Liver (tissue), 9 donors: ENCODE data around the gene RANBP3. TPM values are rescaled to one million over a fixed set of nuclear protein-coding genes. Genes with fewer than 3 reads are reported as not detected.

ENCODE experiments used
- DNase-seq: peaks from one replicate; pipeline ENCODE4 v3.0.0-alpha.2; 2017; ENCODE audit warnings: low spot score
- H3K27ac ChIP-seq, 2 donors: one replicate each; pipeline ENCODE4 v1.7.0; 2013; ENCODE audit warnings: inconsistent platforms in 2 of 2, low read length in 2 of 2, control low read depth in 1 of 2, low read depth in 1 of 2, mild to moderate bottlenecking in 1 of 2
- H3K27me3 ChIP-seq, 4 donors: one replicate each; pipeline versions ENCODE4 v1.6.1 to v1.7.0; 2013; ENCODE audit warnings: low read length in 3 of 4, inconsistent platforms in 1 of 4, mild to moderate bottlenecking in 1 of 4, moderate library complexity in 1 of 4; ENCODE audit not compliant: control insufficient read depth in 4 of 4, insufficient read depth in 4 of 4
- H3K36me3 ChIP-seq, 4 donors: one replicate each; pipeline versions ENCODE4 v1.6.1 to v1.7.0; 2013; ENCODE audit warnings: low read length in 3 of 4, mild to moderate bottlenecking in 3 of 4, low read depth in 1 of 4, moderate library complexity in 1 of 4; ENCODE audit not compliant: control insufficient read depth in 4 of 4, insufficient read depth in 3 of 4
- H3K4me1 ChIP-seq, 4 donors: one replicate each; pipeline versions ENCODE4 v1.6.1 to v1.7.0; 2013; ENCODE audit warnings: low read length in 3 of 4, mild to moderate bottlenecking in 3 of 4, moderate library complexity in 1 of 4; ENCODE audit not compliant: control insufficient read depth in 4 of 4, insufficient read depth in 4 of 4
- H3K4me3 ChIP-seq, 3 donors: one replicate each; pipeline versions ENCODE4 v1.6.1 to v1.7.0; 2013; ENCODE audit warnings: low read length in 3 of 3, control low read depth in 1 of 3, low read depth in 1 of 3, mild to moderate bottlenecking in 1 of 3
- H3K9ac ChIP-seq, 2 donors: one replicate each; pipeline ENCODE4 v1.7.0; 2013; ENCODE audit warnings: low read length in 2 of 2, mild to moderate bottlenecking in 2 of 2, moderate library complexity in 2 of 2, control low read depth in 1 of 2, low read depth in 1 of 2
- H3K9me3 ChIP-seq, 4 donors: one replicate each; pipeline versions ENCODE4 v1.6.1 to v1.7.0; 2013; ENCODE audit warnings: low read length in 3 of 4; ENCODE audit not compliant: control insufficient read depth in 4 of 4
- CTCF ChIP-seq: fragments of 150-350 bp; IDR thresholded peaks from 2 replicates; pipeline ENCODE4 v1.5.1; 2017; ENCODE audit warnings: improper control_type of control experiment, low read depth, low read length; ENCODE audit not compliant: missing input control
- EGR1 ChIP-seq, 2 donors: IDR thresholded peaks; 2 replicates each; pipeline ENCODE4 v1.6.1; 2016 to 2018; ENCODE audit warnings: antibody characterized with exemption in 2 of 2, low read depth in 2 of 2
- FOXA2 ChIP-seq: IDR thresholded peaks from 2 replicates; pipeline ENCODE4 v1.6.1; 2016; ENCODE audit warnings: antibody characterized with exemption
- GABPA ChIP-seq, 2 donors: IDR thresholded peaks in 1 of 2; conservative IDR thresholded peaks in 1 of 2; 2 replicates each; pipeline ENCODE4 v1.6.1; 2016; ENCODE audit warnings: antibody characterized with exemption in 2 of 2, mild to moderate bottlenecking in 1 of 2, moderate library complexity in 1 of 2
- HNF4A ChIP-seq, 2 donors: conservative IDR thresholded peaks; 2 replicates each; pipeline ENCODE4 v1.6.1; 2016; ENCODE audit warnings: antibody characterized with exemption in 2 of 2, mild to moderate bottlenecking in 2 of 2
- HNF4G ChIP-seq: IDR thresholded peaks from 2 replicates; pipeline ENCODE4 v1.6.1; 2016; ENCODE audit warnings: antibody characterized with exemption
- MAX ChIP-seq: IDR thresholded peaks from 2 replicates; pipeline ENCODE4 v1.6.1; 2016; ENCODE audit warnings: antibody characterized with exemption
- NR2F2 ChIP-seq: IDR thresholded peaks from 2 replicates; pipeline ENCODE4 v1.6.1; 2016; ENCODE audit warnings: antibody characterized with exemption
- RAD21 ChIP-seq, 2 donors: IDR thresholded peaks; 2 replicates each; pipeline ENCODE4 v1.6.1; 2016; ENCODE audit warnings: antibody characterized with exemption in 2 of 2, mild to moderate bottlenecking in 2 of 2
- REST ChIP-seq: IDR thresholded peaks from 2 replicates; pipeline ENCODE4 v1.6.1; 2016; ENCODE audit warnings: antibody characterized with exemption, mild to moderate bottlenecking
- RXRA ChIP-seq, 2 donors: IDR thresholded peaks; 2 replicates each; pipeline ENCODE4 v1.6.1; 2017 to 2018; ENCODE audit warnings: antibody characterized with exemption in 2 of 2, mild to moderate bottlenecking in 1 of 2
- SP1 ChIP-seq: IDR thresholded peaks from 2 replicates; pipeline ENCODE4 v1.6.1; 2018; ENCODE audit warnings: antibody characterized with exemption, mild to moderate bottlenecking
- TAF1 ChIP-seq: conservative IDR thresholded peaks from 2 replicates; pipeline ENCODE4 v1.6.1; 2016; ENCODE audit warnings: antibody characterized with exemption, mild to moderate bottlenecking
- YY1 ChIP-seq: IDR thresholded peaks from 2 replicates; pipeline ENCODE4 v1.6.1; 2016; ENCODE audit warnings: antibody characterized with exemption, mild to moderate bottlenecking
- WGBS: extraction: QIAGEN DNeasy Blood & Tissue Kit; methylation state at CpG from one replicate; pipeline ENCODE4 v1.1.7; 2013; 5-methylcytosine and 5-hydroxymethylcytosine counted together
- polyA plus RNA-seq, 2 donors: library from polyadenylated mRNA; stranded (reverse) in 1 of 2; unstranded in 1 of 2; fragments of 200-250 nt in 1 of 2; fragments of >200 nt in 1 of 2; fragmentation: Nextera tagmentation in 1 of 2; extraction: Ambion mirVana in 1 of 2; gene quantifications; one replicate each; pipeline versions ENCODE4 v1.2.1 to v1.2.3, GENCODE V29; 2013 to 2015
- total RNA-seq, 2 donors: library from RNA; depleted of rRNA; stranded (reverse); fragments of >200 nt; gene quantifications; one replicate each; pipeline ENCODE4 v1.2.3, GENCODE V29; 2014
- TF ChIP-seq, protein P1 (sequence below): IDR thresholded peaks from 2 replicates; pipeline ENCODE4 v1.6.1; 2016; ENCODE audit warnings: antibody characterized with exemption
- TF ChIP-seq, protein P2 (sequence below): IDR thresholded peaks from 2 replicates; pipeline ENCODE4 v1.6.1; 2016; ENCODE audit warnings: antibody characterized with exemption
- donor health status: healthy.
- donor health status: healthy.
- donor health status: healthy.
- donor health status: healthy.
- donor health status: healthy.

Gene RANBP3
- total and polyA plus RNA-seq, 4 donors: 10.0 to 23.3 (median 20.7) TPM

GRCh38 chr19:5956323-5956722 is 21.6 kb downstream of the RANBP3 start:
- 80% methylated on average over 3 of the region's 3 CpGs for WGBS
- H3K36me3 ChIP-seq: no peaks in the 10 kb centered on the region
- no peak for DNase-seq
- H3K4me3 ChIP-seq: no peak overlapping the region
- H3K9me3 ChIP-seq: no peaks in the 10 kb centered on the region
- H3K27me3 ChIP-seq: no peaks in the 10 kb centered on the region
- TF ChIP-seq TAF1 (no peak), REST (no peak), YY1 (no peak), NR2F2 (no peak), CTCF (no peak), FOXA2 (no peak), HNF4G (no peak), HNF4A (conservative IDR thresholded peaks at IDR 0.05) (no peak), SP1 (no peak), RXRA (IDR thresholded peaks at IDR 0.05) (no peak), GABPA (IDR thresholded peaks at IDR 0.05 in 1 of 2, conservative IDR thresholded peaks at IDR 0.05 in 1 of 2) (no peak), EGR1 (IDR thresholded peaks at IDR 0.05; ENCODE audit: low read depth in 2 of 2) (no peak), RAD21 (IDR thresholded peaks at IDR 0.05) (no peak)
- TF ChIP-seq, protein P1, sequence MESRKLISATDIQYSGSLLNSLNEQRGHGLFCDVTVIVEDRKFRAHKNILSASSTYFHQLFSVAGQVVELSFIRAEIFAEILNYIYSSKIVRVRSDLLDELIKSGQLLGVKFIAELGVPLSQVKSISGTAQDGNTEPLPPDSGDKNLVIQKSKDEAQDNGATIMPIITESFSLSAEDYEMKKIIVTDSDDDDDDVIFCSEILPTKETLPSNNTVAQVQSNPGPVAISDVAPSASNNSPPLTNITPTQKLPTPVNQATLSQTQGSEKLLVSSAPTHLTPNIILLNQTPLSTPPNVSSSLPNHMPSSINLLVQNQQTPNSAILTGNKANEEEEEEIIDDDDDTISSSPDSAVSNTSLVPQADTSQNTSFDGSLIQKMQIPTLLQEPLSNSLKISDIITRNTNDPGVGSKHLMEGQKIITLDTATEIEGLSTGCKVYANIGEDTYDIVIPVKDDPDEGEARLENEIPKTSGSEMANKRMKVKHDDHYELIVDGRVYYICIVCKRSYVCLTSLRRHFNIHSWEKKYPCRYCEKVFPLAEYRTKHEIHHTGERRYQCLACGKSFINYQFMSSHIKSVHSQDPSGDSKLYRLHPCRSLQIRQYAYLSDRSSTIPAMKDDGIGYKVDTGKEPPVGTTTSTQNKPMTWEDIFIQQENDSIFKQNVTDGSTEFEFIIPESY: no peak
- H3K27ac ChIP-seq: no peak overlapping the region
- no peak overlapping the region for H3K9ac ChIP-seq
- H3K4me1 ChIP-seq: peaks cover 23 to 71% (median 44%) of the 10 kb centered on the region in 4 donors

DNA sequence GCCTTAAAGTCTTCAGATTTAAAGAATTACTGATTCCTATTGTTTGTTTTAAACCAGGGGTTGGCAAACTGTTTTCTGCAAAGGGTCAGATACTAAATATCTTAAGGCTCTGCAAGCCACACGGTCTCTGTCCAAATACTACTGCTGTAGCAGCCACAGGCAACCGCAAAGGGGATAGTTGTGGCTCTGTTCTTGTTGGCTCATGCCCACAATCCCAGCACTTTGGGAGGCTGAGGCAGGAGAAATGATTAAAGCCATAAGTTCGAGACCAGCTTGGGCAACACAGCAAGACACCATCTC is 22.4 kb downstream of the RANBP3 start:
- H3K27ac ChIP-seq: no peak overlapping the region
- H3K27me3 ChIP-seq: no peaks in the 10 kb centered on the region
- no peak overlapping the region for H3K9ac ChIP-seq
- no peak for TF ChIP-seq TAF1
- TF ChIP-seq YY1: no peak
- TF ChIP-seq, protein P2, sequence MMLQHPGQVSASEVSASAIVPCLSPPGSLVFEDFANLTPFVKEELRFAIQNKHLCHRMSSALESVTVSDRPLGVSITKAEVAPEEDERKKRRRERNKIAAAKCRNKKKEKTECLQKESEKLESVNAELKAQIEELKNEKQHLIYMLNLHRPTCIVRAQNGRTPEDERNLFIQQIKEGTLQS: no peak
- TF ChIP-seq REST: no peak
- TF ChIP-seq GABPA (IDR thresholded peaks at IDR 0.05 in 1 of 2, conservative IDR thresholded peaks at IDR 0.05 in 1 of 2): no peak
- no peak for TF ChIP-seq MAX
- TF ChIP-seq HNF4G: no peak
- TF ChIP-seq HNF4A (conservative IDR thresholded peaks at IDR 0.05): no peak
- TF ChIP-seq FOXA2: no peak
- no peak for TF ChIP-seq NR2F2
- no peak for TF ChIP-seq RXRA (IDR thresholded peaks at IDR 0.05)
- no peak for TF ChIP-seq SP1
- H3K9me3 ChIP-seq: no peaks in the 10 kb centered on the region
- 88% methylated on average over 3 of the region's 3 CpGs for WGBS
- H3K36me3 ChIP-seq: no peaks in the 10 kb centered on the region
- no peak for DNase-seq
- H3K4me1 ChIP-seq: peaks cover 23 to 71% (median 42%) of the 10 kb centered on the region in 4 donors
- no peak overlapping the region for H3K4me3 ChIP-seq
